Measurements from ENCODE around the gene MSI2.

DNA sequence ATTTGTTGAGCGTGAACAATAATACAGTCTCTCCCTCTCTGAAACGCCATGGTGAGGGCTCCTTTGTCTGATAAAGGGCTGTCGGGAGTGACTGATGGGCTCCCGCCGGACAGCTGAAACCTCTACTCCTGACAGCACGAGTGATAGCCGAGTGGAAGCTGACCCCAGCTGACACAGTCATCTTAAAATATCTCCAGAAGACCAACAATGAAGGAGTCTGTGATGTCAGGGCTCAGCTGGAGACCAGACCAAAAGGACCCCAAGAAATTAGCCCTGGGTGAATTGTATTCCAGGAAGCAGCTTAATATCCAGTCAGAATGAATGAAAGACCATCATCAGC lies 466.4 kb downstream of the MSI2 start:
- TF ChIP-seq CTCF (IDR thresholded peaks at IDR 0.05; ENCODE audit: low read length) = no peak
- TF ChIP-seq EZH2 (IDR thresholded peaks at IDR 0.05; ENCODE audit: borderline replicate concordance, low read length) = no peak
